GM12878 (cell line): ENCODE measurements around the gene ARMC6. TPM values are rescaled to one million over a fixed set of nuclear protein-coding genes. Genes with fewer than 3 reads are reported as not detected.

Experiments
- ATAC-seq: fragments of 200-7000 bp; cut with Tn5 transposase; 3 replicates; pipeline ENCODE4 v1.9.1; 2020; ENCODE audit warnings: mild to moderate bottlenecking, moderate library complexity
- BruUV-seq: library from RNA; stranded (reverse); fragments of 400-500 nt; replicated peaks from 2 replicates; lab custom pipeline; 2021; lab: Mats Ljungman, UMichigan
- CTCF ChIA-PET: fragments of 300-600 bp; sonication (Branson Sonifier 250); formaldehyde crosslinking; extraction: SDS; loops from one replicate; lab custom pipeline; 2021; ENCODE audit warnings: inconsistent platforms; lab: Yijun Ruan, JAX
- POLR2A ChIA-PET: fragments of 350-600 bp; formaldehyde crosslinking; extraction: SDS; loops from one replicate; lab custom pipeline; 2021; ENCODE audit warnings: inconsistent platforms; lab: Charles Lee
- RAD21 ChIA-PET: fragments of 300-600 bp; sonication (Branson Sonifier 250); formaldehyde crosslinking; loops from one replicate; lab custom pipeline; 2023; ENCODE audit warnings: antibody characterized with exemption; ENCODE audit not compliant: unreplicated experiment; lab: Charles Lee
- SMC1A ChIA-PET: fragments of 300-600 bp; sonication (Branson Sonifier 250); formaldehyde crosslinking; loops from one replicate; lab custom pipeline; 2023; ENCODE audit not compliant: unreplicated experiment, uncharacterized antibody; lab: Charles Lee
- DNase-seq: peaks from one replicate; pipeline ENCODE4 v3.0.0-alpha.2; 2011; ENCODE audit warnings: low read depth, low spot score
- FAIRE-seq: peaks from 3 replicates; lab custom pipeline; 2011; peaks lifted over from hg19 to GRCh38; lab: Jason Lieb, UNC
- H2AFZ ChIP-seq: 2 replicates; pipeline ENCODE4 v1.6.0; 2011; ENCODE audit warnings: low read depth, low read length, control low read depth; ENCODE audit not compliant: control insufficient read depth
- H3K27ac ChIP-seq: 2 replicates; pipeline ENCODE4 v1.5.1; 2011; ENCODE audit warnings: control low read depth; ENCODE audit not compliant: control insufficient read depth, insufficient read depth
- H3K27me3 ChIP-seq, 2 experiments: replicated peaks in 1 of 2; 2 replicates each; pipeline versions ENCODE4 v1.6.0 to v1.6.1; 2011; ENCODE audit warnings: low read length in 1 of 2; ENCODE audit not compliant: control insufficient read depth in 2 of 2, insufficient read depth in 2 of 2
- H3K36me3 ChIP-seq, 2 experiments: 2 replicates each; pipeline ENCODE4 v1.5.1; 2011; ENCODE audit warnings: low read length in 1 of 2; ENCODE audit not compliant: control insufficient read depth in 2 of 2, insufficient read depth in 2 of 2
- H3K4me1 ChIP-seq: 2 replicates; pipeline ENCODE4 v1.6.1; 2011; ENCODE audit warnings: mild to moderate bottlenecking, low read length, moderate library complexity, mixed read lengths; ENCODE audit not compliant: control insufficient read depth, insufficient read depth
- H3K4me2 ChIP-seq: 2 replicates; pipeline ENCODE4 v1.6.0; 2011; ENCODE audit warnings: control low read depth; ENCODE audit not compliant: control insufficient read depth, insufficient read depth
- H3K4me3 ChIP-seq: fragments of 200-600 bp; sonication (generic); 2 replicates; pipeline ENCODE4 v1.5.1; 2016
- H3K79me2 ChIP-seq: 2 replicates; pipeline ENCODE4 v1.6.0; 2011; ENCODE audit warnings: low read length; ENCODE audit not compliant: control insufficient read depth, insufficient read depth
- H3K9ac ChIP-seq: 2 replicates; pipeline ENCODE4 v1.8.0; 2011; ENCODE audit warnings: low read length, control low read depth, mixed read lengths; ENCODE audit not compliant: control insufficient read depth, insufficient read depth
- H3K9me3 ChIP-seq: replicated peaks from 3 replicates; pipeline ENCODE4 v1.5.1; 2011; ENCODE audit warnings: mild to moderate bottlenecking, low read length; ENCODE audit not compliant: control insufficient read depth, insufficient read depth
- H4K20me1 ChIP-seq: 2 replicates; pipeline ENCODE4 v1.6.0; 2011; ENCODE audit not compliant: control insufficient read depth, insufficient read depth
- EGR1 ChIP-seq, 2 experiments: IDR thresholded peaks; 1 replicate in 1 of 2; 2 replicates in 1 of 2; pipeline ENCODE4 v1.6.1; 2011 to 2012; ENCODE audit warnings: low read depth in 2 of 2, low read length in 2 of 2, borderline replicate concordance in 1 of 2, mild to moderate bottlenecking in 1 of 2, moderate library complexity in 1 of 2
- ESRRA ChIP-seq: IDR thresholded peaks from 2 replicates; pipeline ENCODE4 v1.6.1; 2012; ENCODE audit warnings: mild to moderate bottlenecking, low read length, improper control_type of control experiment
- GATAD2B ChIP-seq: fragments of 450-650 bp; conservative IDR thresholded peaks from 2 replicates; pipeline ENCODE4 v1.6.1; 2017; ENCODE audit warnings: low read depth, mild to moderate bottlenecking, moderate library complexity
- HCFC1 ChIP-seq: fragments of 150-350 bp; IDR thresholded peaks from 2 replicates; pipeline ENCODE4 v1.6.1; 2014; ENCODE audit warnings: low read length
- IKZF2 ChIP-seq, 2 experiments: fragments of 450-650 bp; IDR thresholded peaks; 2 replicates each; pipeline ENCODE4 v1.6.1; 2017; ENCODE audit warnings: mild to moderate bottlenecking in 2 of 2, moderate library complexity in 2 of 2
- IRF3 ChIP-seq: fragments of 450-650 bp; IDR thresholded peaks from 2 replicates; pipeline ENCODE4 v1.6.1; 2014; ENCODE audit warnings: mild to moderate bottlenecking
- IRF5 ChIP-seq: fragments of 450-650 bp; IDR thresholded peaks from 2 replicates; pipeline ENCODE4 v1.6.1; 2017; ENCODE audit warnings: borderline replicate concordance
- RB1 ChIP-seq: fragments of 450-650 bp; formaldehyde crosslinking; IDR thresholded peaks from 2 replicates; pipeline ENCODE4 v1.6.1; 2017; ENCODE audit warnings: mild to moderate bottlenecking, borderline replicate concordance
- RELB ChIP-seq: fragments of 450-650 bp; IDR thresholded peaks from 2 replicates; pipeline ENCODE4 v1.6.1; 2017; ENCODE audit warnings: low read depth, mild to moderate bottlenecking, moderate library complexity
- TCF12 ChIP-seq: IDR thresholded peaks from 2 replicates; pipeline ENCODE4 v1.6.1; 2011; ENCODE audit warnings: low read depth, mild to moderate bottlenecking, low read length
- ZBTB11 ChIP-seq: fragments of 450-650 bp; formaldehyde crosslinking; IDR thresholded peaks from 2 replicates; pipeline ENCODE4 v1.5.0; 2022; ENCODE audit warnings: mild to moderate bottlenecking, missing genetic modification characterization
- ZNF622 ChIP-seq: fragments of 450-650 bp; IDR thresholded peaks from 2 replicates; pipeline ENCODE4 v1.6.1; 2017; ENCODE audit warnings: mild to moderate bottlenecking, inconsistent platforms
- WGBS: methylation state at CpG from one replicate; pipeline ENCODE4 v1.1.6; 2016; ENCODE audit warnings: low lambda C conversion rate; ENCODE audit not compliant: insufficient replicate concordance, insufficient coverage; ENCODE audit errors: missing lambda C conversion rate; 5-methylcytosine and 5-hydroxymethylcytosine counted together
- in situ Hi-C: fragments of 300-500 bp; cut with MboI; formaldehyde crosslinking; loops from 9 replicates; pipeline ENCODE4 v1.14.3; 2018; ENCODE audit warnings: mixed read lengths
- intact Hi-C: fragments of 100-400 bp; cut with micrococcal nuclease; formaldehyde crosslinking; loops from one replicate; pipeline ENCODE4 v1.14.2; 2022; ENCODE audit not compliant: unreplicated experiment
- polyA plus RNA-seq, 11 experiments: library from polyadenylated mRNA; depleted of rRNA in 4 of 11; unstranded in 6 of 11; stranded (reverse) in 5 of 11; fragments of >200 nt; fragmentation: Nextera tagmentation in 4 of 11; fragmentation: Illumina TruSeq in 1 of 11; extraction: Ambion mirVana in 4 of 11; extraction: Trizol in 1 of 11; gene quantifications; 1 replicate in 1 of 11; 2 replicates in 10 of 11; pipeline versions ENCODE4 v1.2.1 to v1.2.3, GENCODE V29; 2011 to 2016; ENCODE audit warnings: inconsistent platforms in 2 of 11, missing spikeins in 2 of 11, low read depth in 1 of 11
- total RNA-seq, 4 experiments: library from RNA; depleted of rRNA in 3 of 4; stranded (reverse); fragments of >200 nt in 3 of 4; fragmentation: Illumina TruSeq in 1 of 4; extraction: Trizol in 1 of 4; gene quantifications; 2 replicates each; pipeline versions ENCODE4 v1.2.1 to v1.2.3, GENCODE V29; 2013 to 2021

Gene ARMC6
- total and polyA plus RNA-seq, 10 of the 15 experiments (the other 5 are each of a cell fraction or from before 2014, with no cell fraction given) = 1.1 to 64.4 (median 41.6) TPM

GRCh38 chr19:19021115-19021514 lies 12.3 kb upstream of the ARMC6 start:
- Histone ChIP-seq H3K9me3 (no peaks in the 10 kb centered on the region), H2AFZ (no peak overlapping the region), H3K27me3 (no peaks in the 10 kb centered on the region), H3K4me2 (no peak overlapping the region), H3K36me3 (peaks cover 23 to 41% of the 10 kb centered on the region in 2 experiments), H3K4me3 (no peak overlapping the region), H3K79me2 (peaks cover 19% of the 10 kb centered on the region), H3K27ac (no peak overlapping the region), H3K9ac (no peak overlapping the region), H4K20me1 (no peaks in the 10 kb centered on the region), H3K4me1 (no peaks in the 10 kb centered on the region)
- CTCF ChIA-PET = interaction anchor here (0.7 to 1.1 kb wide), 3 partner anchors 10 to 340 kb away, joined by 3 to 5 read pairs (median 4); no protein-coding TSS in a partner anchor
- no TSS peak for BruUV-seq
- POLR2A ChIA-PET = interaction anchor here (0.7 kb wide), 1 partner anchor 307 kb away, joined by 3 read pairs; no protein-coding TSS in a partner anchor
- WGBS = 94% methylated on average over 3 of the region's 3 CpGs
- FAIRE-seq (no peak), ATAC-seq (no peak), DNase-seq (no peak)
- in situ Hi-C loops (no loop called here), intact Hi-C loops (no loop called here)
- no peak for TF ChIP-seq RB1
- no peak for TF ChIP-seq EGR1 (IDR thresholded peaks at IDR 0.05; ENCODE audit: borderline replicate concordance in 1 of 2, low read depth in 2 of 2, low read length in 2 of 2)
- no peak for TF ChIP-seq HCFC1
- no peak for TF ChIP-seq IRF5
- no peak for TF ChIP-seq ESRRA
- no peak for TF ChIP-seq IKZF2 (IDR thresholded peaks at IDR 0.05)
- TF ChIP-seq GATAD2B = no peak
- TF ChIP-seq IRF3 = no peak
- TF ChIP-seq RELB = no peak
- no peak for TF ChIP-seq ZBTB11 (CRISPR knock-in tag)
- TF ChIP-seq TCF12 = no peak
- TF ChIP-seq ZNF622 = no peak
- RAD21 ChIA-PET = no interaction called here
- SMC1A ChIA-PET = interaction anchor here (0.6 to 1.5 kb wide), 3 partner anchors 11 to 127 kb away, joined by 3 read pairs; no protein-coding TSS in a partner anchor
